AG09309 (cell line): ENCODE results near the gene BAAT.

ENCODE experiments used
- DNase-seq: peaks from one replicate; pipeline ENCODE4 v3.0.0-alpha.2; 2010; ENCODE audit warnings: low read depth
- H3K4me3 ChIP-seq: 2 replicates; pipeline ENCODE4 v1.5.1; 2011; ENCODE audit warnings: mild to moderate bottlenecking, low read depth, low read length, moderate library complexity; ENCODE audit not compliant: control insufficient read depth
- CTCF ChIP-seq: IDR thresholded peaks from 2 replicates; pipeline ENCODE4 v1.5.1; 2011; ENCODE audit warnings: mild to moderate bottlenecking, low read depth, low read length, inconsistent platforms; ENCODE audit not compliant: insufficient read depth, control insufficient read depth; ENCODE audit errors: missing control alignments

Gene BAAT

GRCh38 chr9:101387871-101388506, 3.2 kb upstream of the BAAT start:
- H3K4me3 ChIP-seq = no peak overlapping the region
- TF ChIP-seq CTCF = peak; percentile 65
- no peak for DNase-seq

- TF ChIP-seq CTCF = no peak
- no peak for DNase-seq
- no peak overlapping the region for H3K4me3 ChIP-seq
These were observed 1.4 kb downstream of the BAAT start for GRCh38 chr9:101383361-101383760.

GRCh38 chr9:101381833-101382342, 2.9 kb downstream of the BAAT start:
- DNase-seq = no peak
- no peak overlapping the region for H3K4me3 ChIP-seq
- no peak for TF ChIP-seq CTCF

- no peak for DNase-seq
- no peak for TF ChIP-seq CTCF
- no peak overlapping the region for H3K4me3 ChIP-seq
These were observed 3.7 kb downstream of the BAAT start for GRCh38 chr9:101381118-101381517.

- no peak for DNase-seq
- H3K4me3 ChIP-seq = no peak overlapping the region
- TF ChIP-seq CTCF = no peak
These were observed 4.5 kb downstream of the BAAT start for GRCh38 chr9:101380295-101380694.

- no peak overlapping the region for H3K4me3 ChIP-seq
- no peak for TF ChIP-seq CTCF
- peak; percentile 86 for DNase-seq
These were observed 8.5 kb downstream of the BAAT start for GRCh38 chr9:101376111-101376848.
